MM.1S (cell line): ENCODE data around the gene WDR38.

Source experiments
- EZH2 ChIP-seq: fragments of 300-600 bp; sonication (generic); optimal IDR thresholded peaks from 2 replicates; pipeline ENCODE3; 2017; ENCODE audit warnings: low read depth, mild to moderate bottlenecking, antibody characterized with exemption, low read length, mixed read lengths
- EZH2phosphoT487 ChIP-seq: fragments of 300-600 bp; sonication (generic); IDR thresholded peaks from 2 replicates; pipeline ENCODE4 v1.6.1; 2018; ENCODE audit warnings: antibody characterized with exemption, low read length
- TF ChIP-seq, protein P1 (sequence below): fragments of 300-600 bp; sonication (generic); IDR thresholded peaks from 2 replicates; pipeline ENCODE4 v1.5.1; 2016; ENCODE audit warnings: antibody characterized with exemption, low read length, mixed read lengths

DNA sequence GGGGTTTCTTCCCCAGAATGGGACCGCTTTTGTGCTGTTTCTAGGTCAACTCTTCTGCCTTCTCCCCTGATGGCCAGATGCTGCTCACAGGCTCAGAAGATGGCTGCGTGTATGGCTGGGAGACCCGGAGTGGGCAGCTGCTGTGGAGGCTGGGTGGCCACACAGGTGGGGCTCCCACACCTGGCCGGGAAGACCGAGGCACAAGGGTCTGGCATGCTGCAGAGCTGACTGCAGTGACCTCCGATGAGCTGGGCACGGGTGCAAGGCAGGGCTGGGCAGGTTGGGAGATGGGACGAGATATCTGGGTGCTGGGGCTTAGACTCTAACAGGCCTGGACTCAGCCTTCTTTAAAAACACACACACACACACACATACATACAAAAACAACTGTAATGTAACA, 901 bp downstream of the WDR38 start:
- TF ChIP-seq, protein P1, sequence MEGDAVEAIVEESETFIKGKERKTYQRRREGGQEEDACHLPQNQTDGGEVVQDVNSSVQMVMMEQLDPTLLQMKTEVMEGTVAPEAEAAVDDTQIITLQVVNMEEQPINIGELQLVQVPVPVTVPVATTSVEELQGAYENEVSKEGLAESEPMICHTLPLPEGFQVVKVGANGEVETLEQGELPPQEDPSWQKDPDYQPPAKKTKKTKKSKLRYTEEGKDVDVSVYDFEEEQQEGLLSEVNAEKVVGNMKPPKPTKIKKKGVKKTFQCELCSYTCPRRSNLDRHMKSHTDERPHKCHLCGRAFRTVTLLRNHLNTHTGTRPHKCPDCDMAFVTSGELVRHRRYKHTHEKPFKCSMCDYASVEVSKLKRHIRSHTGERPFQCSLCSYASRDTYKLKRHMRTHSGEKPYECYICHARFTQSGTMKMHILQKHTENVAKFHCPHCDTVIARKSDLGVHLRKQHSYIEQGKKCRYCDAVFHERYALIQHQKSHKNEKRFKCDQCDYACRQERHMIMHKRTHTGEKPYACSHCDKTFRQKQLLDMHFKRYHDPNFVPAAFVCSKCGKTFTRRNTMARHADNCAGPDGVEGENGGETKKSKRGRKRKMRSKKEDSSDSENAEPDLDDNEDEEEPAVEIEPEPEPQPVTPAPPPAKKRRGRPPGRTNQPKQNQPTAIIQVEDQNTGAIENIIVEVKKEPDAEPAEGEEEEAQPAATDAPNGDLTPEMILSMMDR, result no peak
- no peak for TF ChIP-seq EZH2phosphoT487
- TF ChIP-seq EZH2, result no peak
